LNCaP clone FGC (cell line): Measurements from ENCODE around the gene RPS5.
"Not testable (repeated sequence)": the region's sequence is repeated elsewhere in the genome, so short reads cannot be mapped to it uniquely, and the experiment has no call there.

Experiments used
- DNase-seq: peaks from one replicate; pipeline ENCODE4 v3.0.0-alpha.2; 2011; ENCODE audit warnings: low read depth
- H3K4me3 ChIP-seq: 2 replicates; pipeline ENCODE4 v1.5.1; 2011; ENCODE audit warnings: mild to moderate bottlenecking, low read depth, low read length, control low read depth
- CTCF ChIP-seq: IDR thresholded peaks from 2 replicates; pipeline ENCODE4 v1.5.1; 2012; ENCODE audit warnings: mild to moderate bottlenecking; ENCODE audit not compliant: control insufficient read depth, insufficient read depth; ENCODE audit errors: extremely low read depth

The RPS5 gene

GRCh38 chr19:58401840-58402421 is 14.9 kb downstream of the RPS5 start:
- H3K4me3 ChIP-seq = peak overlapping the region; percentile 76
- no peak for DNase-seq
- no peak for TF ChIP-seq CTCF

- not testable (repeated sequence) for H3K4me3 ChIP-seq, DNase-seq
These were observed 16.9 kb downstream of the RPS5 start for GRCh38 chr19:58403920-58404478.

GRCh38 chr19:58406818-58407657 is 20.0 kb downstream of the RPS5 start:
- no peak for TF ChIP-seq CTCF
- DNase-seq = no peak
- peak overlapping the region; percentile 78 for H3K4me3 ChIP-seq

- DNase-seq = no peak
- peak overlapping the region; percentile 78 for H3K4me3 ChIP-seq
- no peak for TF ChIP-seq CTCF
These were observed 20.6 kb downstream of the RPS5 start for GRCh38 chr19:58407658-58408151.

GRCh38 chr19:58408152-58409009 is 21.3 kb downstream of the RPS5 start, which contains the start of gene ZNF584:
TSS of gene ZNF584 (plus strand) at chr19:58408649. CDS start at chr19:58409148, 499 bp downstream.
- peak; percentile 63 for DNase-seq
- TF ChIP-seq CTCF = no peak
- H3K4me3 ChIP-seq = peak within 1 kb of the TSS; percentile 78

GRCh38 chr19:58409010-58409790 is 22.1 kb downstream of the RPS5 start:
- TF ChIP-seq CTCF = no peak
- peak overlapping the region; percentile 78 for H3K4me3 ChIP-seq
- DNase-seq = no peak
